Neural cell (in vitro differentiated cells): Measurements from ENCODE around the gene TMEM121. TPM values are rescaled to one million over a fixed set of nuclear protein-coding genes. Genes with fewer than 3 reads are reported as not detected.

ENCODE experiments used
- H2AFZ ChIP-seq: fragments of 200-600, 300-800 bp; sonication (generic), shearing (Covaris generic); 2 replicates; pipeline ENCODE4 v1.6.0; 2014; ENCODE audit warnings: low read depth, mild to moderate bottlenecking, antibody characterized with exemption, low read length, moderate library complexity
- H3F3A ChIP-seq: fragments of 200-600 bp; shearing (Covaris generic); 2 replicates; pipeline ENCODE4 v1.6.1; 2016; ENCODE audit warnings: mild to moderate bottlenecking, moderate library complexity, mixed read lengths, antibody characterized with exemption, low read length; ENCODE audit not compliant: insufficient read depth, poor library complexity, severe bottlenecking
- H3K27ac ChIP-seq: fragments of 200-600, 300-800 bp; sonication (generic), shearing (Covaris generic); 2 replicates; pipeline ENCODE4 v1.5.1; 2014; ENCODE audit warnings: mild to moderate bottlenecking, low read length, moderate library complexity
- H3K27me3 ChIP-seq: fragments of 300-800, 200-600 bp; sonication (generic), shearing (Covaris generic); 2 replicates; pipeline ENCODE4 v1.6.0; 2014; ENCODE audit warnings: mild to moderate bottlenecking, low read depth, low read length, moderate library complexity; ENCODE audit not compliant: insufficient read depth
- H3K36me3 ChIP-seq: fragments of 300-800, 200-600 bp; sonication (generic), shearing (Covaris generic); 2 replicates; pipeline ENCODE4 v1.5.1; 2014; ENCODE audit warnings: mild to moderate bottlenecking, antibody characterized with exemption, low read length, moderate library complexity; ENCODE audit not compliant: insufficient read depth
- H3K4me2 ChIP-seq: fragments of 300-800, 200-600 bp; sonication (generic), shearing (Covaris generic); 2 replicates; pipeline ENCODE4 v1.6.0; 2014; ENCODE audit warnings: mild to moderate bottlenecking, low read length
- H3K4me3 ChIP-seq: fragments of 300-800, 200-600 bp; sonication (generic), shearing (Covaris generic); 2 replicates; pipeline ENCODE4 v1.5.1; 2014; ENCODE audit warnings: mild to moderate bottlenecking, low read length, moderate library complexity
- H3K79me2 ChIP-seq: fragments of 200-600 bp; shearing (Covaris generic); replicated peaks from 2 replicates; pipeline ENCODE4 v1.6.0; 2014; ENCODE audit warnings: mild to moderate bottlenecking, low read length, moderate library complexity; ENCODE audit not compliant: insufficient read depth
- H3K9ac ChIP-seq: fragments of 300-800, 200-600 bp; sonication (generic), shearing (Covaris generic); 2 replicates; pipeline ENCODE4 v1.6.1; 2016; ENCODE audit warnings: mild to moderate bottlenecking, low read length, mixed read lengths
- H3K9me2 ChIP-seq: fragments of 200-600 bp; shearing (Covaris generic); 2 replicates; pipeline ENCODE4 v1.6.1; 2016; ENCODE audit warnings: mild to moderate bottlenecking, low read length, mixed read lengths; ENCODE audit not compliant: insufficient read depth
- H3K9me3 ChIP-seq: fragments of 200-600, 300-800 bp; sonication (generic), shearing (Covaris generic); 2 replicates; pipeline ENCODE4 v1.6.1; 2016; ENCODE audit warnings: mild to moderate bottlenecking, mixed run types, low read length, moderate library complexity, mixed read lengths
- H4K20me1 ChIP-seq: fragments of 200-600 bp; shearing (Covaris generic); 2 replicates; pipeline ENCODE4 v1.6.1; 2016; ENCODE audit warnings: mild to moderate bottlenecking, mixed run types; ENCODE audit not compliant: insufficient read depth
- EP300 ChIP-seq: fragments of 450-650 bp; conservative IDR thresholded peaks from 2 replicates; pipeline ENCODE4 v1.6.1; 2014; ENCODE audit warnings: antibody characterized with exemption, mild to moderate bottlenecking, moderate library complexity; ENCODE audit not compliant: poor library complexity, severe bottlenecking
- EZH2 ChIP-seq: fragments of 200-600, 300-800 bp; shearing (Covaris generic), sonication (generic); IDR thresholded peaks from 2 replicates; pipeline ENCODE4 v1.6.1; 2014; ENCODE audit warnings: antibody characterized with exemption, low read length, borderline replicate concordance, mild to moderate bottlenecking; ENCODE audit not compliant: insufficient read depth, poor library complexity, severe bottlenecking
- MXI1 ChIP-seq: fragments of 450-650 bp; conservative IDR thresholded peaks from 2 replicates; pipeline ENCODE4 v1.6.1; 2014; ENCODE audit warnings: antibody characterized with exemption, mild to moderate bottlenecking; ENCODE audit not compliant: poor library complexity, severe bottlenecking
- POLR2AphosphoS5 ChIP-seq: IDR thresholded peaks from 2 replicates; pipeline ENCODE4 v1.6.1; 2012
- RAD21 ChIP-seq: fragments of 450-650 bp; conservative IDR thresholded peaks from 2 replicates; pipeline ENCODE4 v1.6.1; 2014; ENCODE audit warnings: antibody characterized with exemption, mild to moderate bottlenecking, moderate library complexity
- SMC3 ChIP-seq: fragments of 450-650 bp; conservative IDR thresholded peaks from 2 replicates; pipeline ENCODE4 v1.6.1; 2014; ENCODE audit warnings: antibody characterized with exemption, mild to moderate bottlenecking, moderate library complexity; ENCODE audit not compliant: poor library complexity
- TAF1 ChIP-seq: IDR thresholded peaks from 2 replicates; pipeline ENCODE4 v1.6.1; 2012; ENCODE audit warnings: low read depth
- polyA plus RNA-seq: library from polyadenylated mRNA; depleted of rRNA; stranded (reverse); fragments of >200 nt; gene quantifications from 2 replicates; pipeline ENCODE4 v1.2.3, GENCODE V29; 2014
- TF ChIP-seq, protein P1 (sequence below): fragments of 450-650 bp; IDR thresholded peaks from 2 replicates; pipeline ENCODE4 v1.5.1; 2014; ENCODE audit warnings: antibody characterized with exemption, mild to moderate bottlenecking, moderate library complexity; ENCODE audit not compliant: poor library complexity, severe bottlenecking
- TF ChIP-seq, protein P2 (sequence below): IDR thresholded peaks from 2 replicates; pipeline ENCODE4 v1.6.1; 2012; ENCODE audit warnings: borderline replicate concordance

Gene TMEM121
- polyA plus RNA-seq, 1 donor from 2014 or later: 19.5 TPM

DNA sequence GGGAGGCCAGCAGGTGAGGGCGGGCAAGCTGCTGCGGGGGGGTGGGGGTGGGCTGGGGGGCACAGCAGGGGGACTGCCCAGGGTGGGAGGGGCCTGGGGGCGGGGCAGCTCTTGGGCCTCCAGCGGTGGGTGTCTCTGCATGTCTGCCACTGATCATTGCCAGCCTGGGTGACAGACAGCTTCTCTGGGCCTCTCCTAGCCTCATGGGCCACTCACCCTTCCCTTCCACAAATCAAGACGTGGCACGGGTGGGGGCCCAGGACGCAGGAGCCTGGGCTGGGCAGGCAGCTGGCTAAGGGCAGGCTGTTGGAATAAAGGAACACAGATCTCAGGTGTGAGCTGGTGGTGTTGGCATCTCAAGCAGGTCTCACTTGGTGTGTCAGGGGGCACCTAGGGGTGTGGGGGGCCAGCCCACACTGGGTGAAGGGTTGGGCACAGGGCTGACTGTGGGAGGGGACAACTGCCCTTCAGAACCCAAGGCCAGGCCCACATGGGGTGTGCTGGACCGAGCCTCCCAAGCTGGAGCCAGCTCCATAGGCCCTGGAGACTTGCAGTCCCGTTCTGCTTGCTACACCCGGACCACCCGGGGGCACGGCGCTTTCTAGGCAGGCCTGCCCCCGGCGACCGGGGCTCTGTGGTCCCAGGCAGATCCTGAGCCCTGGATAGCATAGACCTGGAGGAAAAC, 32.3 kb upstream of the TMEM121 start:
- no peak overlapping the region for H3K4me3 ChIP-seq
- no peak overlapping the region for H2AFZ ChIP-seq
- H4K20me1 ChIP-seq: no peaks in the 10 kb centered on the region
- H3K79me2 ChIP-seq: no peaks in the 10 kb centered on the region
- H3F3A ChIP-seq: no peaks in the 10 kb centered on the region
- H3K36me3 ChIP-seq: no peaks in the 10 kb centered on the region
- no peak for TF ChIP-seq EZH2
- TF ChIP-seq, protein P1, sequence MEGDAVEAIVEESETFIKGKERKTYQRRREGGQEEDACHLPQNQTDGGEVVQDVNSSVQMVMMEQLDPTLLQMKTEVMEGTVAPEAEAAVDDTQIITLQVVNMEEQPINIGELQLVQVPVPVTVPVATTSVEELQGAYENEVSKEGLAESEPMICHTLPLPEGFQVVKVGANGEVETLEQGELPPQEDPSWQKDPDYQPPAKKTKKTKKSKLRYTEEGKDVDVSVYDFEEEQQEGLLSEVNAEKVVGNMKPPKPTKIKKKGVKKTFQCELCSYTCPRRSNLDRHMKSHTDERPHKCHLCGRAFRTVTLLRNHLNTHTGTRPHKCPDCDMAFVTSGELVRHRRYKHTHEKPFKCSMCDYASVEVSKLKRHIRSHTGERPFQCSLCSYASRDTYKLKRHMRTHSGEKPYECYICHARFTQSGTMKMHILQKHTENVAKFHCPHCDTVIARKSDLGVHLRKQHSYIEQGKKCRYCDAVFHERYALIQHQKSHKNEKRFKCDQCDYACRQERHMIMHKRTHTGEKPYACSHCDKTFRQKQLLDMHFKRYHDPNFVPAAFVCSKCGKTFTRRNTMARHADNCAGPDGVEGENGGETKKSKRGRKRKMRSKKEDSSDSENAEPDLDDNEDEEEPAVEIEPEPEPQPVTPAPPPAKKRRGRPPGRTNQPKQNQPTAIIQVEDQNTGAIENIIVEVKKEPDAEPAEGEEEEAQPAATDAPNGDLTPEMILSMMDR: no peak
- TF ChIP-seq RAD21: no peak
- no peak for TF ChIP-seq MXI1
- TF ChIP-seq SMC3: no peak
- TF ChIP-seq, protein P2, sequence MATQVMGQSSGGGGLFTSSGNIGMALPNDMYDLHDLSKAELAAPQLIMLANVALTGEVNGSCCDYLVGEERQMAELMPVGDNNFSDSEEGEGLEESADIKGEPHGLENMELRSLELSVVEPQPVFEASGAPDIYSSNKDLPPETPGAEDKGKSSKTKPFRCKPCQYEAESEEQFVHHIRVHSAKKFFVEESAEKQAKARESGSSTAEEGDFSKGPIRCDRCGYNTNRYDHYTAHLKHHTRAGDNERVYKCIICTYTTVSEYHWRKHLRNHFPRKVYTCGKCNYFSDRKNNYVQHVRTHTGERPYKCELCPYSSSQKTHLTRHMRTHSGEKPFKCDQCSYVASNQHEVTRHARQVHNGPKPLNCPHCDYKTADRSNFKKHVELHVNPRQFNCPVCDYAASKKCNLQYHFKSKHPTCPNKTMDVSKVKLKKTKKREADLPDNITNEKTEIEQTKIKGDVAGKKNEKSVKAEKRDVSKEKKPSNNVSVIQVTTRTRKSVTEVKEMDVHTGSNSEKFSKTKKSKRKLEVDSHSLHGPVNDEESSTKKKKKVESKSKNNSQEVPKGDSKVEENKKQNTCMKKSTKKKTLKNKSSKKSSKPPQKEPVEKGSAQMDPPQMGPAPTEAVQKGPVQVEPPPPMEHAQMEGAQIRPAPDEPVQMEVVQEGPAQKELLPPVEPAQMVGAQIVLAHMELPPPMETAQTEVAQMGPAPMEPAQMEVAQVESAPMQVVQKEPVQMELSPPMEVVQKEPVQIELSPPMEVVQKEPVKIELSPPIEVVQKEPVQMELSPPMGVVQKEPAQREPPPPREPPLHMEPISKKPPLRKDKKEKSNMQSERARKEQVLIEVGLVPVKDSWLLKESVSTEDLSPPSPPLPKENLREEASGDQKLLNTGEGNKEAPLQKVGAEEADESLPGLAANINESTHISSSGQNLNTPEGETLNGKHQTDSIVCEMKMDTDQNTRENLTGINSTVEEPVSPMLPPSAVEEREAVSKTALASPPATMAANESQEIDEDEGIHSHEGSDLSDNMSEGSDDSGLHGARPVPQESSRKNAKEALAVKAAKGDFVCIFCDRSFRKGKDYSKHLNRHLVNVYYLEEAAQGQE: no peak
- TF ChIP-seq POLR2AphosphoS5: no peak
- no peak for TF ChIP-seq EP300
- TF ChIP-seq TAF1: no peak
- no peaks in the 10 kb centered on the region for H3K9me3 ChIP-seq
- H3K27me3 ChIP-seq: no peaks in the 10 kb centered on the region
- no peaks in the 10 kb centered on the region for H3K9me2 ChIP-seq
- H3K9ac ChIP-seq: no peak overlapping the region
- H3K27ac ChIP-seq: no peak overlapping the region
- H3K4me2 ChIP-seq: no peak overlapping the region

GRCh38 chr14:105494606-105494929, 31.8 kb upstream of the TMEM121 start:
- H3K79me2 ChIP-seq: no peaks in the 10 kb centered on the region
- no peaks in the 10 kb centered on the region for H3K9me3 ChIP-seq
- H3K4me2 ChIP-seq: no peak overlapping the region
- no peak overlapping the region for H3K9ac ChIP-seq
- no peaks in the 10 kb centered on the region for H4K20me1 ChIP-seq
- H2AFZ ChIP-seq: no peak overlapping the region
- H3K27ac ChIP-seq: no peak overlapping the region
- H3K9me2 ChIP-seq: no peaks in the 10 kb centered on the region
- TF ChIP-seq TAF1 (no peak), RAD21 (no peak), MXI1 (no peak), EP300 (no peak), SMC3 (no peak), POLR2AphosphoS5 (no peak)
- TF ChIP-seq, protein P1: no peak
- TF ChIP-seq, protein P2: no peak
- H3K4me3 ChIP-seq: no peak overlapping the region
- no peaks in the 10 kb centered on the region for H3K36me3 ChIP-seq
- H3F3A ChIP-seq: no peaks in the 10 kb centered on the region
- no peaks in the 10 kb centered on the region for H3K27me3 ChIP-seq
